Caki2 (cell line): Measurements from ENCODE around the gene ICA1. TPM values are rescaled to one million over a fixed set of nuclear protein-coding genes. Genes with fewer than 3 reads are reported as not detected.
A peak's percentile ranks its signal among the peaks of the same experiment; 100 is the strongest.

Experiments
- DNase-seq: peaks from one replicate; pipeline ENCODE4 v3.0.0-alpha.2; 2015; ENCODE audit warnings: low read depth
- in situ Hi-C: cut with HindIII; loops from 2 replicates; pipeline ENCODE4 v1.10.0; 2016; ENCODE audit warnings: low sequenced_read_pairs, low pct_unique_long_range_greater_than_20kb, mixed read lengths
- total RNA-seq: library from RNA; depleted of rRNA; stranded (reverse); fragments of >200 nt; shearing (Covaris generic); gene quantifications from 2 replicates; pipeline ENCODE4 v1.2.3, GENCODE V29; 2014; ENCODE audit warnings: low replicate concordance

ICA1 gene
- total RNA-seq, 1 experiment from 2014 or later: 2.1 TPM

- in situ Hi-C loops: no loop called here
- no peak for DNase-seq
Observed at GRCh38 chr7:8151161-8151725, 110.7 kb downstream of the ICA1 start.

GRCh38 chr7:8149222-8149621, 112.7 kb downstream of the ICA1 start:
- in situ Hi-C loops: no loop called here
- no peak for DNase-seq

DNA sequence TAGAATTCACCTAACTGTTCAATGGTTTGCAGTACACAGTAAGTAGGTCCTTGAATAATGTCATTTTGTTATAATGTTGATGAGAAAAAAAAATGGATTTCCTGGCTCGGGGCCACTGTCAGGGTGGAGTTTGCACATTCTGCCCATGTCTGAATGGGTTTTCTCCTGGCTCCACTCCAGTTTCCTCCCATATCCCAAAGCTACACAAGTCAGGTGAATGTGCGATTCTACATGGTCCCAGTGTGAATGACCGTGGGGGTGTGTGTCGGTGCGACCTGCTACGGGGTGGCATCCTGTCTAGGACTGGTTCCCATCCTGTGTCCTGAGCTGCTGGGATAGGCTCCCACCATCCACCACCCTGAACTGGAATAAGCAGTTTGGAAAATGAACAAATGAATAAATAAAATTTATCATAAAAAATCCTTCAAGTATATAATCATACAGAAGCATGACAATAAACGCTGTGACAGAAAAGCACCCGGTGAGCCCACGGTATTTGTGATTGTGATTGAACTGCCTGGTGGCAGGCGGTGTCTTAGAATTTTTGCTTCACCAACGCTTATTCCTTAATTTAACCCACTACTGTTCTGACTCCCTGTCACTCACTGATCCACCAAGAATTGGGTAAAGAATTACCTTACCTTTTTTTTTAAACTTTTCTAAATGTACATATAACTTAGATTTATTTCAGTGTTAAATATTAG, 114.1 kb downstream of the ICA1 start:
- in situ Hi-C loops: no loop called here
- no peak for DNase-seq

- in situ Hi-C loops: no loop called here
Observed at GRCh38 chr7:8146788-8147413, 115.1 kb downstream of the ICA1 start.

DNA sequence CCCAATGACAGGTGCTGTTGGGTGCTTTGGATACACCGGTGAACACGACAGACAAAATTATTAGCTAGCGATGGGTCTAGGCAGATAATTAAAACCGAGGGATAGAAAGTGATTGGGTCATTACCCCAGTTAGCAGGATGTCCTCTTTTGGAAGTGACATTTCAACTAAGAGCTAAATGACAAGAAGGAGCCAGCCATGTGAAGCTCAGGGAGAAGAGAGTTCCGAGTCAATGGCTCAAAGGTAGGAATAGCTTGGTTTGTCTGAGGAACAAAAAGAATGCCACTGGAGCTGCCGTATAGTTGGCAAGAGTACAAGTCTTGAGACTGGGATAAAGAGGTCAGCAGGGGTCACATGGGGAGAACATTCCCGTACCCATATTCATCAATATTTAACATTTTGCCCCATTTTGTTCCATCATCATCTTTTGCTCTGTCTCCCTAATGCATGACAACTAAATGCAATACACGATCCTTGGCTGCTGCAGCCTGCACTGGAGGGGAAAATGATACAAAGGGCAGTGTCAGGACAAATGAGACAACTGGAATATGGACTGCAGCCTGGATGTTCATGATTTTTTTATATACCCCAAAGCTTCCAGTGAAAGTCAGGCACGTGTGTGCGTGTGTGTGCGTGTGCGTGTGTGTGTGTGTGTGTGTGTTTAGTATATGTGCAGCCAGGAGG, 115.7 kb downstream of the ICA1 start:
- in situ Hi-C loops: no loop called here
- no peak for DNase-seq

More at GRCh38 chr7:8146788-8147413, 115.1 kb downstream of the ICA1 start:
- no peak for DNase-seq

- in situ Hi-C loops: no loop called here
- DNase-seq: no peak
Observed at GRCh38 chr7:8144856-8145255, 117.1 kb downstream of the ICA1 start.

DNA sequence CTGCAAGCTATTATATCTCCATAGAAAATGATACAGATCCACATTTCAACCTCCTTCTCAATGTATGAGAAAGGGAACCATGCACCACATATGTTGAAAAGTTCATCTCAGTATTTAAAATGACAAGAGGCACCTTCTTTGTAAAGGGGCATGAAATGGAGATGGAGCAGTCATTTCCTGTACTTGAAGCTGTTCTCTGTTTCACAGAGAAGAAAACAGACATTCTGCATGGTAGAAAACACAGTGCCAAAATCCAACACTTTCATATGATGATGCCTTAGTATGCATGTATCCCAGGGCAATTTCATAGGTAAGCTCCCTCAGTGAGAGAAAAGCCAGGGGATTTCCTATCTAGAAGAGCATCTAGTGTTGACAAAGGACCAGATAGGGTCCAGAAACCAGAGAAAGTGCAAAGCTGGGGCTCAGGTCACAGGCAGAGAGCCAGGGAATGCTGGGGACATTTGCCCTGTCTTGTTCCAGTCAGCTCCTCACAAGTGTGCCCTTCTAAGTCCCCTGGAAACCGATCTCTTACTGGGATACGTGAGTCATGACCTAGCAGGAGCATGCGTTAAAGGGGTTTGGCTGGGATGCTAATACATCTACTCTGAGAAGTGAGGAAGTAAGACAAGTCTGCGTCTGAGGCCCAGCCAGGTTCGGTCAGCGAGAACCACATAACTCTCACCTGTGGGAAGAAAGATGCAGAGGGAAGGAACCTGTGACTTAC, 118.7 kb downstream of the ICA1 start:
- in situ Hi-C loops: no loop called here
- DNase-seq: no peak

DNA sequence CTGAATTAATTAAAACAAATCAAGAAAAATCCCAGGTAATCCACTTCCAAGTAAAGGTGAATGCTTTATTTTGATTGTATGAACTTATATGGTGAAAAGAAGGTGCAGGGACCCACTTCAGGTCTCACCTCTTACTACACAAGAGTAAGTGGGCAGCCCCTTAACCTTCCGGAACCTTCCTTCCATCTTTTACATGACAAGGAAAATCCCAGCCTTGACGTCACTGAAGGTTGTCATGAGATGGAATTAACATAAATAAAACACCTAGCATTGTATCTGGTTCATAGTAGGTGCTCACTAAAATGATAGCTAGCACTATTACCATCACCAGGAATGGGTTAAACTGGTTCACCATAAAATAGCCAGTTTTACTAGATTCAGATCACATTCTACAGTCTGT, 119.5 kb downstream of the ICA1 start:
- in situ Hi-C loops: no loop called here

GRCh38 chr7:8141070-8141469, 120.9 kb downstream of the ICA1 start:
- in situ Hi-C loops: no loop called here
- DNase-seq: no peak

More for the DNA sequence above, 119.5 kb downstream of the ICA1 start:
- no peak for DNase-seq

DNA sequence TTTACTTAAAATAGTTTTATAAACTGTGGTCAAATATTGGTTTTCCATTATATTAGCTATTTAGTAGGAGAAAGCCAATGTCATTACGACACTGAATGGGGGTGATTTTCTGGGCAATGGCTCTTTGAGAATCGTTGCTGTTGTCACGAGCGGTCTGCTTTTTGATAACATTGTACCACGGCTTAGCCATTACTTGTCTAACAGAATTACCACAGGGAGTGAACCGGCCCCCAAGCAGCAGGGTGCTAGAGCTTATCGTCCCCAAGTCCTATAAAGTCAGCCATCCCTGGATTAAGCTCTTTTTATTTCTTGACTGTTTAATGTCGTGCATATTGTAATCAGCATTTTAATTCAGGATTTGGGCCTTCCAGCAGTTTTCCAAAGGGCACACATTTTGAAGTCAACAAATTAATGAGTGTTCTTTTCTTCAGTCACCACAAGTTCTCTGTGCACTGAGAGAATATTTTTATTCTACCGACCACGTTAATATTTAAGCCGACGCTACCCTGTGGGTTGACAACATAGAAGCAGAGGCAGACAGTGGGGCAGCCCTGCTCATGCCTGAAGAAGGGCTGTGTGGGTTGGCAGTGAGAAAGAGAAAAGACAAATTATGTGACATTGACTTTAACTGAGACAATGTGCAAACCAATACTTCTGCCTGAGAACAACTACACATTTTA, 125.8 kb downstream of the ICA1 start:
- in situ Hi-C loops: no loop called here
- DNase-seq: peak; percentile 31

- no peak for DNase-seq
- in situ Hi-C loops: no loop called here
Observed at GRCh38 chr7:8135417-8135816, 126.5 kb downstream of the ICA1 start.

DNA sequence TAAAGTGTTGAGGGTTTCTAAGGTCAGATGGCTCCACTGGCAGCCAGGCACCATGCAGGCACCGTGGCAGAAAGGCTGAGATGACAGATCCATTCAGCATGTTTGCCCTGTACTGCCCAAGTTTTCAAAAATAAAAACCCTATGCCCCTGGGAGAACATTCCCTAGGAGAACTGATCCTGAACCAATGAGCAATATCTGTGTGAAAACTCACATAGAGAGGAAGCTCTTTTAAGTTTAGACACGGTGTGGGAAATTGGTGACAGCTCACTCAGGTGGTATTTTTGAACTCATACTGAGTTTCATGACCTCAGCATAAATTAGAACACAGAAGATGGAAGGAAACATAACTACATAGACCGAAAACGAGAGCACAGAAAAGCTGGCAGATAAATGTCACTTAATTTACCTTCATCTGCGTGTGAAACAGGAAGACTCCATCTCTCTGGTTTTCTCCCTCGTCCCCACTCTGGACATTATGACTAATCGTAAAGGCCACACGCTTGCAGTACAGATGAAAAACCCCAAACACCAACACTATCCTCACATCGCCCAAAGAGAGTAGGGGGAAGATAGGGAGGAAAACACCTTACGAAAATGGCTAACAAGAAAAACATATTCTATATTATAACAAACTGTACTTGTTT, 127.8 kb downstream of the ICA1 start:
- in situ Hi-C loops: no loop called here
- peak; percentile 89 for DNase-seq

- in situ Hi-C loops: no loop called here
- peak; percentile 77 for DNase-seq
Observed at GRCh38 chr7:8133188-8133848, 128.6 kb downstream of the ICA1 start.

- DNase-seq: no peak
- in situ Hi-C loops: no loop called here
Observed at GRCh38 chr7:8131694-8132605, 130.0 kb downstream of the ICA1 start.

GRCh38 chr7:8130663-8131062, 131.3 kb downstream of the ICA1 start:
- no peak for DNase-seq
- in situ Hi-C loops: no loop called here

DNA sequence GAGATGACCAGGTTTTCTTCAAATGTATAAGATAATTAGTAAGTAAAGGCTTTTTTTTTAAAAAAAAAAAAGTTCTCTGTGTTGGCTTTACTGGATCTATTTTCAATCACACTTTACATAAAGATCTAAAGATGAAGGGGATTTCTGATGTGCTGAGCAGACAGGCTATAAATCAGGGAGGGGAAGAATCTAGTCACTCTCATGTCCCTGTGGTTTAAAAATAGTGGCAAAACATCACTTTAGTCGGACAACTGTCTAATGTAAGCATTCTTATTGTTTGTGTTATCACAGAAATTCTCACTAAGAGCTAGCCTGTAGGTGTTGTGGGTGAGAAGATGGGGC, 132.7 kb downstream of the ICA1 start:
- DNase-seq: no peak
- in situ Hi-C loops: no loop called here
